K562 treated with DMSO at 1 percent for 48 hours (cell line): ENCODE results near the gene TMEM267. TPM values are rescaled to one million over a fixed set of nuclear protein-coding genes. Genes with fewer than 3 reads are reported as not detected.

ENCODE experiments used
- total RNA-seq: library from RNA; unstranded; fragments of 300-600 nt; gene quantifications from 2 replicates; pipeline ENCODE4 v1.2.3, GENCODE V29; 2022; ENCODE audit warnings: low replicate concordance; ENCODE audit errors: extremely low read depth

TMEM267 gene
- not detected in 2 replicates for total RNA-seq

GRCh38 chr5:43483298-43484105, at the start of gene TMEM267:
TSS of gene TMEM267 (minus strand) at chr5:43483865. CDS start at chr5:43453969, 29,896 bp downstream.

GRCh38 chr5:43514816-43515677, 31.4 kb upstream of the TMEM267 start, which contains the start of gene C5orf34:
TSS of gene C5orf34 (minus strand) at chr5:43515148. CDS start at chr5:43509339, 5,809 bp downstream.

GRCh38 chr5:43412156-43412555, 71.5 kb downstream of the TMEM267 start, which contains the start of gene CCL28:
TSS of gene CCL28 (minus strand) at chr5:43412391. CDS start at chr5:43412316, 75 bp downstream.

Other genes starting within 250 kb of the TMEM267 start
- not detected in 2 replicates for gene HMGCS1, start 170.5 kb downstream of the TMEM267 start, total RNA-seq
- gene CCL28, start 71.5 kb downstream of the TMEM267 start, total RNA-seq: not detected in 2 replicates
- gene C5orf34, start 31.3 kb upstream of the TMEM267 start, total RNA-seq: not detected in 2 replicates
- gene PAIP1, start 73.2 kb upstream of the TMEM267 start, total RNA-seq: not detected in 2 replicates
- not detected in 2 replicates for gene NNT, start 119.3 kb upstream of the TMEM267 start, total RNA-seq